OCI-LY1 (cell line): ENCODE results near the gene ELMOD3.
A peak's percentile ranks its signal among the peaks of the same experiment; 100 is the strongest.

Experiments
- H2AFZ ChIP-seq: fragments of 200-600 bp; sonication (generic), shearing (Covaris generic); 2 replicates; pipeline ENCODE4 v1.6.0; 2014; ENCODE audit warnings: antibody characterized with exemption, mild to moderate bottlenecking, low read length
- H3F3A ChIP-seq: fragments of 200-600 bp; sonication (generic), shearing (Covaris generic); 2 replicates; pipeline ENCODE4 v1.6.0; 2014; ENCODE audit warnings: mild to moderate bottlenecking, antibody characterized with exemption, low read length, moderate library complexity; ENCODE audit not compliant: insufficient read depth
- H3K27ac ChIP-seq: fragments of 200-600 bp; sonication (generic); 2 replicates; pipeline ENCODE4 v1.5.1; 2014; ENCODE audit warnings: low read length, mixed run types, mild to moderate bottlenecking, low read depth; ENCODE audit not compliant: poor library complexity, severe bottlenecking
- H3K27me3 ChIP-seq: fragments of 200-600 bp; sonication (generic); 2 replicates; pipeline ENCODE4 v1.6.0; 2014; ENCODE audit warnings: antibody characterized with exemption, mild to moderate bottlenecking, low read length, moderate library complexity; ENCODE audit not compliant: insufficient read depth
- H3K36me3 ChIP-seq: fragments of 200-600 bp; sonication (generic); 2 replicates; pipeline ENCODE4 v1.6.1; 2014; ENCODE audit warnings: mild to moderate bottlenecking, antibody characterized with exemption, low read length, moderate library complexity, mixed read lengths; ENCODE audit not compliant: insufficient read depth
- H3K4me1 ChIP-seq: fragments of 200-600 bp; sonication (generic); 2 replicates; pipeline ENCODE4 v1.5.1; 2014; ENCODE audit warnings: mild to moderate bottlenecking, low read length, moderate library complexity; ENCODE audit not compliant: insufficient read depth, severe bottlenecking
- H3K4me2 ChIP-seq: fragments of 200-600 bp; sonication (generic), shearing (Covaris generic); 2 replicates; pipeline ENCODE4 v1.6.1; 2014; ENCODE audit warnings: low read length
- H3K4me3 ChIP-seq: fragments of 200-600 bp; sonication (generic); 2 replicates; pipeline ENCODE4 v1.5.1; 2014; ENCODE audit warnings: low read length, low read depth, mild to moderate bottlenecking, mixed read lengths; ENCODE audit not compliant: poor library complexity, severe bottlenecking
- H3K79me2 ChIP-seq: fragments of 200-600 bp; shearing (Covaris generic); 2 replicates; pipeline ENCODE4 v1.6.1; 2016; ENCODE audit warnings: mixed run types, low read length, mixed read lengths; ENCODE audit not compliant: insufficient read depth
- H3K9ac ChIP-seq: fragments of 200-600 bp; sonication (generic), shearing (Covaris generic); 2 replicates; pipeline ENCODE4 v1.6.1; 2014; ENCODE audit warnings: mild to moderate bottlenecking, low read length, mixed read lengths
- H3K9me2 ChIP-seq: fragments of 200-600 bp; sonication (generic), shearing (Covaris generic); 2 replicates; pipeline ENCODE4 v1.6.1; 2014; ENCODE audit warnings: low read depth, mild to moderate bottlenecking, low read length, mixed read lengths
- H3K9me3 ChIP-seq: fragments of 200-600 bp; shearing (Covaris generic); 2 replicates; pipeline ENCODE4 v1.6.1; 2014; ENCODE audit warnings: low read length, mixed read lengths
- H4K20me1 ChIP-seq: fragments of 200-600 bp; sonication (generic), shearing (Covaris generic); 2 replicates; pipeline ENCODE4 v1.6.0; 2016; ENCODE audit warnings: mild to moderate bottlenecking, low read length; ENCODE audit not compliant: insufficient read depth
- EZH2 ChIP-seq: fragments of 200-600 bp; sonication (generic), shearing (Covaris generic); IDR thresholded peaks from 2 replicates; pipeline ENCODE4 v1.8.0; 2017; ENCODE audit warnings: borderline replicate concordance, mixed run types, mild to moderate bottlenecking, antibody characterized with exemption, low read length, moderate library complexity, mixed read lengths
- TF ChIP-seq, protein P1 (sequence below): fragments of 200-600 bp; sonication (generic), shearing (Covaris generic); IDR thresholded peaks from 2 replicates; pipeline ENCODE4 v1.5.1; 2017; ENCODE audit warnings: mild to moderate bottlenecking, antibody characterized with exemption, low read length, moderate library complexity, mixed read lengths

Gene ELMOD3

DNA sequence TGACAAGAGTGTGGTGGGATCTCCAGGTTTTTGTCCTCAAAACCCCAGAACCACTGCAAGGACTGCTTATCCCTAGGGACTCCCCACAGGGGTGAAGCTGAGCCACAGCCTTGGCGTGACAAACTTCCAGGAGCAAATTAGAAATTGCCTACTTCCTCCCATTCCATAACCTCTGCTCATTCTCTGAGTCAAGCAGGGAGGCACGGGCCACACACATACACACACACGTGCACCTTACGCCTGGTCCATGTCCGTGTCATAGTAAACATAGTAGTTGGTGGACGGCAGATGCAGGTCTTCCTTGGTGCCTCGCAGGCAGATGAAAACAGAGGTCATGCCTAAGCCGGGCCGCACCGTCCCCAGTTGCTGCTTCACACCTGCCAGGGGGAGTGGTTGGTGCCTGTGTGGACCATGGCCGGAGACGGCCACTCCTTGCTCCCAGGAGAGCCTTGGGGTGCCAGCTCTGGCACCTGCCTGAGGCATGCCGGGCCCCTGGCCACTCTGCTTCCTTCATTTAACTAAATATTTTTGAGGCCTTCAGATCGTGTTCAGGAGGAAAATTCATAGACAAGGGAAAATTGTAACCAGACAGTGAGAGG, 10.1 kb upstream of the ELMOD3 start:
- no peaks in the 10 kb centered on the region for H3K9me3 ChIP-seq
- H3K4me2 ChIP-seq: no peak overlapping the region
- H2AFZ ChIP-seq: no peak overlapping the region
- H3K9ac ChIP-seq: no peak overlapping the region
- no peaks in the 10 kb centered on the region for H4K20me1 ChIP-seq
- H3K4me1 ChIP-seq: no peaks in the 10 kb centered on the region
- TF ChIP-seq, protein P1, sequence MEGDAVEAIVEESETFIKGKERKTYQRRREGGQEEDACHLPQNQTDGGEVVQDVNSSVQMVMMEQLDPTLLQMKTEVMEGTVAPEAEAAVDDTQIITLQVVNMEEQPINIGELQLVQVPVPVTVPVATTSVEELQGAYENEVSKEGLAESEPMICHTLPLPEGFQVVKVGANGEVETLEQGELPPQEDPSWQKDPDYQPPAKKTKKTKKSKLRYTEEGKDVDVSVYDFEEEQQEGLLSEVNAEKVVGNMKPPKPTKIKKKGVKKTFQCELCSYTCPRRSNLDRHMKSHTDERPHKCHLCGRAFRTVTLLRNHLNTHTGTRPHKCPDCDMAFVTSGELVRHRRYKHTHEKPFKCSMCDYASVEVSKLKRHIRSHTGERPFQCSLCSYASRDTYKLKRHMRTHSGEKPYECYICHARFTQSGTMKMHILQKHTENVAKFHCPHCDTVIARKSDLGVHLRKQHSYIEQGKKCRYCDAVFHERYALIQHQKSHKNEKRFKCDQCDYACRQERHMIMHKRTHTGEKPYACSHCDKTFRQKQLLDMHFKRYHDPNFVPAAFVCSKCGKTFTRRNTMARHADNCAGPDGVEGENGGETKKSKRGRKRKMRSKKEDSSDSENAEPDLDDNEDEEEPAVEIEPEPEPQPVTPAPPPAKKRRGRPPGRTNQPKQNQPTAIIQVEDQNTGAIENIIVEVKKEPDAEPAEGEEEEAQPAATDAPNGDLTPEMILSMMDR: no peak
- no peak for TF ChIP-seq EZH2
- no peaks in the 10 kb centered on the region for H3F3A ChIP-seq
- peaks cover 15% of the 10 kb centered on the region for H3K36me3 ChIP-seq
- no peaks in the 10 kb centered on the region for H3K27me3 ChIP-seq
- no peak overlapping the region for H3K4me3 ChIP-seq
- no peak overlapping the region for H3K27ac ChIP-seq
- H3K79me2 ChIP-seq: no peaks in the 10 kb centered on the region
- no peaks in the 10 kb centered on the region for H3K9me2 ChIP-seq

DNA sequence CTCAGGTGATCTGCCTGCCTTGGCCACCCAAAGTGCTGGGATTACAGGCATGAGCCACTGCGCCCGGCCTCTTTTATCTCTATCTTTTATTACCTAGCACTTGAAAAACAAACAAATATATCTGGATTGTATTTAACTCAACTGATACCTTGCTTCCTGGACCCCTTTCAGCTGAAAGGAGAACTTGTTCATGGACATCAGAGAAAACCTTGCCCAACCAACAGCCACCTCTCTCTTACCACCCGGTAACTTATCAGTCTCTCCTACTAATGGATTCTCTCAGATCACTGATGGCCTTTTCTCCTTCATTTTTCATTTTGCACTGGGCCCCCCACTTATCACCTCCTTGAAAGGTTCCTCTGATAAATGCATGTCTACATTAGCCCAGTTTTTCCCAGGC, 7.0 kb upstream of the ELMOD3 start:
- no peak overlapping the region for H3K4me2 ChIP-seq
- H4K20me1 ChIP-seq: no peaks in the 10 kb centered on the region
- no peaks in the 10 kb centered on the region for H3K9me2 ChIP-seq
- no peaks in the 10 kb centered on the region for H3F3A ChIP-seq
- no peaks in the 10 kb centered on the region for H3K9me3 ChIP-seq
- peaks cover 35% of the 10 kb centered on the region for H3K36me3 ChIP-seq
- no peak overlapping the region for H3K27ac ChIP-seq
- H3K4me3 ChIP-seq: no peak overlapping the region
- H3K9ac ChIP-seq: no peak overlapping the region
- no peak for TF ChIP-seq EZH2
- TF ChIP-seq, protein P1: no peak
- H3K79me2 ChIP-seq: no peaks in the 10 kb centered on the region
- no peak overlapping the region for H2AFZ ChIP-seq
- peaks cover 1% of the 10 kb centered on the region for H3K4me1 ChIP-seq
- no peaks in the 10 kb centered on the region for H3K27me3 ChIP-seq

DNA sequence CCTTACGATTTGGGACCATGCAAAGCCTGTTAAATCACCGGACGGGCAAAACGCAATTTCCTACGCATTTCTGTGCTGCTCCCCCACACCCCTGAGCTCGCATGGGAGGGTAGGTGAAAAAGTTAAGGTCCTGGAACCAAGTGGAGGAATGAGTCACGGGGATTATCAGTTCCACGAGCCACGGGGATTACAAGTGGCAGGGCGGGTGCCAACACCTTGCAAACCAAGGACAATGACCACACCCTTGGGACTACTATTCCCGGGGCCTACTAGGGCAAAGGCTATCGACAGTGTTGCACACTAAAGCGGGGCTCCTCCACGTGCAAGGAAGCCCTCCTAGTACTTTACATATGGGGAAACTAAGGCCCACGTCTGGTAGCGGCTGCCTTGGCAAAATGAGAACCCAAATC, 688 bp upstream of the ELMOD3 start:
- H3K79me2 ChIP-seq: no peaks in the 10 kb centered on the region
- peaks cover 45% of the 10 kb centered on the region for H3K36me3 ChIP-seq
- no peaks in the 10 kb centered on the region for H4K20me1 ChIP-seq
- TF ChIP-seq, protein P1: no peak
- TF ChIP-seq EZH2: no peak
- H3K9me2 ChIP-seq: no peaks in the 10 kb centered on the region
- peak overlapping the region; percentile 56; the same call in 1 of the 2 replicates for H2AFZ ChIP-seq
- peak overlapping the region; percentile 87 for H3K9ac ChIP-seq
- H3K9me3 ChIP-seq: no peaks in the 10 kb centered on the region
- H3F3A ChIP-seq: no peaks in the 10 kb centered on the region
- peaks cover 27% of the 10 kb centered on the region for H3K4me1 ChIP-seq
- no peaks in the 10 kb centered on the region for H3K27me3 ChIP-seq
- H3K4me2 ChIP-seq: peak overlapping the region; percentile 99
- H3K4me3 ChIP-seq: peak overlapping the region; percentile 79
- H3K27ac ChIP-seq: peak overlapping the region; percentile 15
